Fibroblast of mammary gland (primary cell): Measurements from ENCODE around the gene PLCH2.

Source experiments
- DNase-seq: peaks from one replicate; pipeline ENCODE4 v3.0.0-alpha.2; 2010; ENCODE audit warnings: low read depth
- H3K4me3 ChIP-seq: 2 replicates; pipeline ENCODE4 v1.5.1; 2011; ENCODE audit warnings: low read depth, mild to moderate bottlenecking, low read length, moderate library complexity; ENCODE audit not compliant: control insufficient read depth
- TF ChIP-seq, protein P1 (sequence below): conservative IDR thresholded peaks from 2 replicates; pipeline ENCODE4 v1.5.1; 2011; ENCODE audit warnings: low read depth, low read length, inconsistent platforms; ENCODE audit not compliant: control insufficient read depth, insufficient read depth

The PLCH2 gene

GRCh38 chr1:2534315-2534686 is 58.2 kb downstream of the PLCH2 start:
- no peak for DNase-seq
- TF ChIP-seq, protein P1, sequence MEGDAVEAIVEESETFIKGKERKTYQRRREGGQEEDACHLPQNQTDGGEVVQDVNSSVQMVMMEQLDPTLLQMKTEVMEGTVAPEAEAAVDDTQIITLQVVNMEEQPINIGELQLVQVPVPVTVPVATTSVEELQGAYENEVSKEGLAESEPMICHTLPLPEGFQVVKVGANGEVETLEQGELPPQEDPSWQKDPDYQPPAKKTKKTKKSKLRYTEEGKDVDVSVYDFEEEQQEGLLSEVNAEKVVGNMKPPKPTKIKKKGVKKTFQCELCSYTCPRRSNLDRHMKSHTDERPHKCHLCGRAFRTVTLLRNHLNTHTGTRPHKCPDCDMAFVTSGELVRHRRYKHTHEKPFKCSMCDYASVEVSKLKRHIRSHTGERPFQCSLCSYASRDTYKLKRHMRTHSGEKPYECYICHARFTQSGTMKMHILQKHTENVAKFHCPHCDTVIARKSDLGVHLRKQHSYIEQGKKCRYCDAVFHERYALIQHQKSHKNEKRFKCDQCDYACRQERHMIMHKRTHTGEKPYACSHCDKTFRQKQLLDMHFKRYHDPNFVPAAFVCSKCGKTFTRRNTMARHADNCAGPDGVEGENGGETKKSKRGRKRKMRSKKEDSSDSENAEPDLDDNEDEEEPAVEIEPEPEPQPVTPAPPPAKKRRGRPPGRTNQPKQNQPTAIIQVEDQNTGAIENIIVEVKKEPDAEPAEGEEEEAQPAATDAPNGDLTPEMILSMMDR = no peak
- H3K4me3 ChIP-seq = no peak overlapping the region

DNA sequence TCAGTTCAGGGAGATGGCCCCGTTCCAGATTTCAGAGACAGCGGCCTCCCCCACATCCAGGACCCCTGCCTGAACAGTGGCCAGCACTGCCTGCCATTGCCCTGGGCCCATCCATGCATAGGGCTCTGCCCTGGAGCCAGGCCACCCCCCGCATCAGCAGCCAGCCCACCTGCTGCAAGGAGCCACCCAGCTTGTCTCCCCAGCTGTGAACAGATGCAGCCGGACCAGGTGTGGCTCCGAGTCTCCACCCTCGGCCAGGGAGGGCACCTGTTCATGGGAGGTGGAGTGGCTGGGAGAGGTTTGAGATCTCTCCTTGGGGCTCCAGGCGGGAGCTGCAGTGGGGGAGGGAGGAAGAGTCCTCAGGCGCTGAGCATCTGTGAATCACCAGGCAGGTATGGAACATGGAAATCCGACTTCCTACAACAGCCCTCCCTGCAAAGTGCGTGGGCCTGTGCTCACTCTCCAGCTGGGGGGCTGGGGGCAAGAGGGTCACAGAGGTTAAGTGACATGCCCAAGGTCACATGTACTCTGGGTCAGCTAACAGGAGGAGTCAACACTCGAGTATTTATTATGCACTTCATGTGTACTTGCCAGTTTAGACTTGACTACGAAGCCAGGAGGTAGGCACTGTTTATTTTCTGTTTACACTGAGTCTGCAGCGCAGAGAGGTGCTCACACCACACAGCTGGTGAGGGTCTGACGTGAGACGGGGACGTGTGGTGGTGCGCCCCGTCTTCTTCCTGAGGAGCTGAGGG is 58.8 kb downstream of the PLCH2 start:
- H3K4me3 ChIP-seq = no peak overlapping the region
- DNase-seq = peak; percentile 61
- TF ChIP-seq, protein P1 = no peak

DNA sequence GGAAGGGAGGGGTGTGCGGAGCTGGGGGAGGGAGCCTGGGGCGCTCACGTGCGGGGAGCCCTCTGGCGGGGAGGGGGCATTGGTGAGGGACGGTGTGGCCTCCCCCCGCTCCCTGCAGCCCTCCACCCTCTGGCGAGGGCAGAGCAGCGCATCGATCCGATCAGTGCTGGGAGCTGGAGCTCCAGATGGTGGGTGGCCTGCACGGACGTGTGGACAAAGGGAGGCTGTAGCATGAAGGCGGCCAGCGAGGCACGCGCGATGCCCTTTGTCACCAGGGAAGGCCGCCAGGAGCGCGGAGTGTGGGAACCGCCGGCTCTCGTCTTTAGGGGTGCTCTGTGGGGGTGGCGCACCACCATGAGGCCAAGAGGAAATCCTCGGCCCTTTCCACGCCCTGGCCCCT is 59.4 kb downstream of the PLCH2 start:
- no peak overlapping the region for H3K4me3 ChIP-seq
- no peak for DNase-seq
- TF ChIP-seq, protein P1 = no peak

GRCh38 chr1:2535981-2536380 is 59.9 kb downstream of the PLCH2 start:
- H3K4me3 ChIP-seq = no peak overlapping the region
- DNase-seq = no peak
- TF ChIP-seq, protein P1 = no peak

- TF ChIP-seq, protein P1 = no peak
- no peak overlapping the region for H3K4me3 ChIP-seq
- DNase-seq = no peak
Measured at GRCh38 chr1:2537784-2538115, 61.7 kb downstream of the PLCH2 start.

- no peak for DNase-seq
- TF ChIP-seq, protein P1 = no peak
- H3K4me3 ChIP-seq = no peak overlapping the region
Measured at GRCh38 chr1:2538376-2538775, 62.3 kb downstream of the PLCH2 start.

DNA sequence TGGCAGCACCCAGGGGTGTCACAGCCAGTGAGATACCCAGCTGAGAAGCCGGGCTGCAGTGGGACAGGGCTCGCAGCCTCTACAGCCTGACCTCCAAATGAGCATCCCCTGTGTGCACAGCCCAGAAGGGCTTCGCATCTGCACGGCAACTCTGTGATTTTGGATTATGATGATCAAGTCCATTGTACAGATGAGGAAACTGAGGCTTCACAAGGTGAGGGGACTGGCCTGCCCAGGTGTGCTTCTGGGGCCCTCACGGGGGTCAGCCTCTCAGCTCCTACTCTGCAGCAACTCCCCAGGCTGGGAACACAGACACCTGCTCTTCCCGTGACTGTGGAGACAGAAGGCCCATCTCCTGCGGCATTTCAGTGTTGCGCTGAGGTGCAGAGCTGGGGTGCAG is 62.8 kb downstream of the PLCH2 start:
- DNase-seq = no peak
- no peak overlapping the region for H3K4me3 ChIP-seq
- TF ChIP-seq, protein P1 = no peak
